NCI-H2227 (cell line): ENCODE measurements around the gene DUS3L.
"Not testable (repeated sequence)": the region's sequence is repeated elsewhere in the genome, so short reads cannot be mapped to it uniquely, and the experiment has no call there.

Source experiments
- DNase-seq: peaks from one replicate; lab custom pipeline; 2025; ENCODE audit not compliant: unreplicated experiment; lab: John Stamatoyannopoulos, UW

The DUS3L gene

DNA sequence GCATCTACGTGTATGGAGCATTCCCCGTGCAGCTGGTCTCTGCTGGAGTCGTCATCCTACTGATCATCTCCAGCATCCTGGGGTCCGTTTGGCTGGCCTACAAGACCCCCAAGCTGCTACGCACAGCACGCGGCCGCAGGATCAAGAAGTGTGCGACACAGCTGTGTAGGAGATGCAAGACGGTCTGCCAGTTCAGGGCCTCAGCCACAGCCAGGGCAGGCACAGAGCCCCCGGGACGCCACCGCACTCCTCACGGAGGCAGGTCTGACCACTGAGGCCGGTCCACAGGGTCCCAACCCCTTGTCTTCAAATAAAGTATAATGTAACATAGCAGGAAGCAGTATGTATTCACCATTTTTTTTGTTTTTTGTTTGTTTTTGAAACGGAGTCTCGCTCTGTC, 12.6 kb downstream of the DUS3L start:
- DNase-seq, result no peak

DNA sequence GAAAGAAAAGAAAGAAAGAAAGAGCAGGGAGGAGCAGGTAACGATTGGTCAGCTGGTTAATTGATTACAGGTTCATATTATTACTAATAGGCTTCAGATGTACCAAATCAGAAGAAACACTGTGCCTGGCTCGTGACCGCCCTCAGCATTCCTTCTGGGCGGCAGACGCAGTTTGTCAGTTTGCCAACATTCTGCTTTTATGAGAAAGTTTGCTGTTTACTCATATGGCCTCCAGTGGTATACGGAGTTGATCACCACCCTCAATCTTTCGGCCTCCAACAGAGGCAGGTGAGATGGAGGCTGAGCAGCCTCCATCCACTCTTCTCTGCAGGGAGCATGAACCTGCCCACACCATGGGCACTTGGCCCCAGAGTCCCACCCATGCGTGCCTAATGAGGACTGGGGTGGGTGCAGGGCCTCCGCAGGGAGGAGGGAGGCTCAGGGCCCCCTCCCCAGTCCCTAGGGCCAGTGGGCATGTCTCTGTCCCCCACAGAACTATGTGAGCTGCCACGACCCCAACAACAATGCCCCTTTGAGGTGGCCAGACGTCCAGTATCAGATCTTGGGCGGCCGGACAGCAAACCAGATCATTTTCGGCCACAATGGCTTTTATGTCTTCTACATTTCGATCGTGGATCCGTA, 15.2 kb downstream of the DUS3L start:
- no peak for DNase-seq

DNA sequence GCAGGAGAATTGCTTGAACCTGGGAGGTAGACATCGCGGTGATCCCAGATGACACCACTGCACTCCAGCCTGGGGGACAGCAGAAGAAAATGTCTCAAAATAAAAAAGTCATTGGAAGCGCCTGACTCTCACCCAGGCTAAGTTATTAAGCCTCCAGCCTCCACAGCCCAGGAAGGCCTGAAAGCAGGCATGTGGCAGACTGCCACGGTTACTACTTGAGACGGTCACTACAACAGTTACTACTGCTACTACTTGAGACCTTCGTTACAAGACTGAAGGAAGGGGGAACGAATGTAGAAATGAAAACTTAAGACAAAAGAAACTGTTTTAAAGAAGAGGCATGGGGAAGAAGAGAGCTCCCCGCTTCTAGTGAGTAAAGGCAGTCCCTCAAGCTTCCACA, 16.0 kb downstream of the DUS3L start:
- no peak for DNase-seq

DNA sequence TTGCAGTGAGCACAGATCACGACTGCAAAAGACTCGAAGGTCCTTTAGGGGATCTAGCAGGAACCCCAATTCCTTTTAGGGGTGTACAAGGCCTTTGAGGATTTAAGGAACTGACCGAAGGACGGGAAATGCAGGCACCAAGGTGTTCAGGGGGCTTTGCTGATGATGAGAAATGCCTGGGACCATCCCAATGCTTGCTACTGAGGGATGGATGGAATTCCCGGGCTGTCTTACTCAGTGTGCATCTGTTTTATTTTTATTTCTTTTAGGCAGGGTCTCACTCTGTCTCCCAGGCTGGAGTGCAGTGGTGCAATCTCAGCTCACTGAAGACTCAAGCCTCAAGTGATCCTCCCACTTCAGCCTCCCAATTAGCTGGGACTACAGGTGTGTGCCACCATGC, 17.7 kb downstream of the DUS3L start:
- DNase-seq, result no peak

DNA sequence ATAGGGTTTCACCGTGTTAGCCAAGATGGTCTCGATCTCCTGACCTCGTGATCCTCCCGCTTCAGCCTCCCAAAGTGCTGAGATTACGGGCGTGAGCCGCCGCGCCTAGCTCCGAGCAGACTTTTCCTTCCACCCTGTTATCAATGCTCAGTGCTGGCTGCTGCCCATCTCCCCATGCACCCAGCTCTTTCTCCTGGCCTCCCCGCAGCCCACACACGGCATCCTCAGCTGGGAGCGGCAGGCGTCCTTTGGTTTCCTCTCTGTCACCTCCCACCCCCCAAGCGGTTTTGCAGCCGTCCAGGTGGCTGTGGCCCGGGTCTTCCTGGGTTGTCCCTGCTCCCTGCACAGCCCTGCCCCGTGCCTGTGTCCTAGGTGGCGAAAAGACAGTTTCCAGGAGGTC, 18.5 kb downstream of the DUS3L start:
- no peak for DNase-seq

- DNase-seq, result no peak
Measured at GRCh38 chr19:5767949-5768348, 23.0 kb downstream of the DUS3L start.

GRCh38 chr19:5765220-5765619, 25.7 kb downstream of the DUS3L start:
- no peak for DNase-seq

GRCh38 chr19:5762608-5763217, 28.2 kb downstream of the DUS3L start:
- DNase-seq, result no peak

- no peak for DNase-seq
Measured at GRCh38 chr19:5753743-5754142, 37.2 kb downstream of the DUS3L start.

DNA sequence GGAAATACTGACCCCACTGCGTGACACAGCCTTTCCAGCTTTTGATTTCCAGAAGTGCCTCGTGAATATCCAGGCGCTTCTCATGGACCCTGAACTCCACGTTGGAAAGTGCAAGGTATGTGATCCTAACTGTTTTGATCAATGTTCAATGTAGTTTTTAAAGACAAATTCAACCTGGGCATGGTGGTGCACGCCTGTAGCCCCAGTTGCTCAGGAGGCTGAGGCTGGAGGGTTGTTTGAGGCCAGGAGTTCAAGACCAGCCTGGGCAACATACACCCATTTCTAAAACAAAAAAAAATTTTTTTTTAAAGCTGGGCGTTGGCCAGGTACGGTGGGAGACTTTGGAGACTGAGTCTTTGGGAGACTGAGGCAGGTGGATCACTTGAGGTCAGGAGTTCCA, 39.3 kb downstream of the DUS3L start:
- no peak for DNase-seq

- DNase-seq, result no peak
Measured at GRCh38 chr19:5749505-5749904, 41.5 kb downstream of the DUS3L start.

DNA sequence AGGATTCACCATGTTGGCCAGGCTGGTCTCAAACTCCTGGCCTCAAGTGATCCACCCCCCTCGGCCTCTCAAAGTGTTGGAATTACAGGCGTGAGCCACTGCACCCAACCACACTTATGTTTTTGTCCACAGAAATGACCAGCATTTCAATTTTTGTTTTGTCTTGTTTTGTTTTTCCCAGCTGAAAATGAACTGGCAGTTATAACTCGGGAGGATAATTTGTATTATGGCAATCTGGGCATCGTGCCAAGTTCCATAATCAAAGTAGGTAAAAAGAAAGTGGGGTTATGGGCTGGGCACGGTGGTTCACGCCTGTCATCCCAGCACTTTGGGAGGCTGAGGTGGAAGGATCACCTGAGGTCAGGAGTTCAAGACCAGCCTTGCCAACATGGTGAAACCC, 42.0 kb downstream of the DUS3L start:
- peak; percentile 65 for DNase-seq

- DNase-seq, result not testable (repeated sequence)
Measured at GRCh38 chr19:5744999-5745398, 46.0 kb downstream of the DUS3L start.

DNA sequence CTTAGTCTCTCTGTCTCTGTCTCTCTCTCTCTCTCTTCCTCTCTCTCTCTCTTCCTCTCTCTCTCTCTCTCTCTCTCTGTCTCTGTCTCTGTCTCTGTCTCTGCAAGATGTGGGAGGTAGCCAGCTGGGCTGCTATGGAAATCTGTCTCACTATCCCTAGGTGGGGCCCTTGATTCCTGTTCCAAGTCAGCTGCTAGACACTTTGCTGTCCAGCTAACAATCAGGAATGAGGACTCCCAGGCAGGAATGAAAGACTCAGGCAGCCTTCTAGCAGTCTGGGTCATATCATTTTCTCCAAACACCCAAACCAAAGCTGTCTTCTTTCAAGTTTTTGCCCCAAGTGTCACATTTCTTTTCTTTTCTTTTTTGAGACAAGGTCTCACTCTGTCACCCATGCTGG, 47.3 kb downstream of the DUS3L start:
- DNase-seq, result no peak

GRCh38 chr19:5742051-5742450, 48.9 kb downstream of the DUS3L start:
- no peak for DNase-seq

DNA sequence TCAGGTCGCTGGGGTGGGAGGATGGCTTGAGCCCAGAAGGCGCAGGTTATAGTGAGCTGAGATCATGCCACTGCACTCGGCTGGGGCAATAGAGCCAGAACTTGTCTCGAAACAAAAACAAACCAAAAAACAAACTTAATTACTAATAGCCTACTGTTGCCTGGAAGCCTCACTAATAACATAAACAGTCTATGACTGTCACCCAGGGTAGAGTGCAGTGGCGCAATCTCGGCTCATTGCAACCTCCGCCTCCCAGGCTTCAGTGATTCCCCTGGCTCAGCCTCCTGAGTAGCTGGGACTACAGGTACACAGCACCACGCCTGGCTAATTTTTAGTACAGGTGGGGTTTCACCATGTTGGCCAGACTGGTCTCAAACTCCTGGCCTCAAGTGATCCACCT, 52.5 kb downstream of the DUS3L start:
- no peak for DNase-seq
